Stomach smooth muscle (tissue), 2 donors: ENCODE measurements around the gene KIAA1755.

Experiments used
- H3K27ac ChIP-seq: one replicate; pipeline ENCODE4 v1.7.0; 2013; ENCODE audit warnings: mild to moderate bottlenecking, low read length, inconsistent platforms
- H3K27me3 ChIP-seq, 2 donors: one replicate each; pipeline ENCODE4 v1.7.0; 2013; ENCODE audit warnings: low read length in 2 of 2; ENCODE audit not compliant: insufficient read depth in 2 of 2, control insufficient read depth in 1 of 2
- H3K36me3 ChIP-seq, 2 donors: one replicate each; pipeline ENCODE4 v1.7.0; 2013; ENCODE audit warnings: low read length in 2 of 2; ENCODE audit not compliant: control insufficient read depth in 2 of 2, insufficient read depth in 2 of 2
- H3K4me1 ChIP-seq: one replicate; pipeline ENCODE4 v1.7.0; 2013; ENCODE audit warnings: low read length; ENCODE audit not compliant: control insufficient read depth, insufficient read depth
- H3K4me3 ChIP-seq, 2 donors: one replicate each; pipeline ENCODE4 v1.7.0; 2013; ENCODE audit warnings: low read length in 2 of 2
- H3K9ac ChIP-seq, 2 donors: one replicate each; pipeline ENCODE4 v1.7.0; 2013; ENCODE audit warnings: low read length in 2 of 2, mild to moderate bottlenecking in 1 of 2
- H3K9me3 ChIP-seq, 2 donors: one replicate each; pipeline ENCODE4 v1.7.0; 2013; ENCODE audit warnings: low read length in 2 of 2; ENCODE audit not compliant: control insufficient read depth in 2 of 2
- donor health status: healthy.
- donor health status: Pancreatic carcinoma.

KIAA1755 gene

DNA sequence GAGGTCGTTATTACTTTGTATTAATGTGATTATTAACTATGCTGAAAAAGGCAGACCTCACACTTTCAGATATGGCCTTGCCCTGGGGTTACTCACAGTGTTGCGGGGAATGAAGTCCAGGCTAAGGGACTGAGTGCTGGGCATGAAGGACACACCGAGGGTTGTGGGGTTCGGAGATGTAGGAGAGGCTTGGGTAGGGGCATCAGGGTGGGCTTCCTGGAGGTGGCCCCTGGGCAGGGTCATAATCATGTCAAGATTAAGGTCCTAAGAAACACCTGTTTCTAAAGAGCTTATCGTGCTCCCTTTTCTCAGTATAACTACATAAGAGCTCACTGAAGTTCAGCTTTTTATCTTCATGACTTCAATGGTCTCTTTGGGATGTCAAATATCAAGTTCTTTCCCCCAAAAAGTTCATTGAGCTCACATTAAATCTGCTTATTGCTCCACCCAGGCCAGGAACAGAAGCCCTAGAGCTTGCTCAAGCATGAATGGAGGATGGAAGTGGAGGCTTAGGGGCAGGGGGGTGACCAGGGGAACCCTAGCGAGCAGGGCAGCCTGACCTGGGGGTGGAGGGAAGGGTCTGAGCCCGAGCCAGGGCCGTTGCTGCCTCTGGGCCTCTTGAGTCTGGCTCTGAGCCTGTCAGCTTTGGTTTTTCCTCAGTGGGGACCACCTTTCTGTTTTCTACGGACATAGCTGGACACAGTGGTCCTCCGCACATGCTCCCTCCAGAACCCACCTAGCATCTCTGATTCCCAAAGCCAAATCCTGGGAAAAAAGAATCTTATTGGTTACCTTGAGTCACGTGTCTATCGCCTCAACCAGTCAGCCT lies 58.2 kb downstream of the KIAA1755 start:
- no peaks in the 10 kb centered on the region for H3K27me3 ChIP-seq
- H3K4me1 ChIP-seq: no peaks in the 10 kb centered on the region
- H3K27ac ChIP-seq: no peak overlapping the region

GRCh38 chr20:38201356-38201755 lies 59.2 kb downstream of the KIAA1755 start:
- H3K9ac ChIP-seq: no peak overlapping the region
- H3K36me3 ChIP-seq: no peaks in the 10 kb centered on the region
- H3K27ac ChIP-seq: no peak overlapping the region
- no peak overlapping the region for H3K4me3 ChIP-seq
- H3K4me1 ChIP-seq: peaks cover 5% of the 10 kb centered on the region
- no peaks in the 10 kb centered on the region for H3K27me3 ChIP-seq
- no peaks in the 10 kb centered on the region for H3K9me3 ChIP-seq

More for the DNA sequence above, 58.2 kb downstream of the KIAA1755 start:
- Histone ChIP-seq H3K4me3 (no peak overlapping the region), H3K9ac (no peak overlapping the region), H3K36me3 (no peaks in the 10 kb centered on the region), H3K9me3 (no peaks in the 10 kb centered on the region)

DNA sequence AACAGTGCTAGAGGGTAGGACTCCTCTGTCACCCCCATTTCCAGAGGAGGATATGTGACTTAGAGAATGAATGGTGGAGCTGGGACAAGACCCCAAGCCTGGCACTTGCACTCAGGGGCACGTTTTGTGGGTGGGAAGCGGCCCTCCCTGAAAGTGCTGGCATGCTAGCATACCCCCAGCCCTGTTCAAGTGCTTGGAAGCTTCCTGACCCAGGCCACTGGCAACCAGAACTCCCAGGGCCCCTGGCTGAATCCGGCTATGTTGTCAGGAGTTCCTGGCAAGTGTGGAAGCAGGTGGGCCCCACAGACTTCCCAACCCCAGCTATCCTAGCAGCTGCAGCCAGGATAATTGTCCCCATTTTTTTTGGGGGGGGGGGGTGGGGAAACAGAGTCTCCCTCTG lies 59.9 kb downstream of the KIAA1755 start:
- no peak overlapping the region for H3K9ac ChIP-seq
- no peak overlapping the region for H3K27ac ChIP-seq
- H3K4me1 ChIP-seq: peaks cover 8% of the 10 kb centered on the region
- H3K36me3 ChIP-seq: no peaks in the 10 kb centered on the region
- no peak overlapping the region for H3K4me3 ChIP-seq
- no peaks in the 10 kb centered on the region for H3K9me3 ChIP-seq
- no peaks in the 10 kb centered on the region for H3K27me3 ChIP-seq

GRCh38 chr20:38199501-38200390 lies 60.8 kb downstream of the KIAA1755 start:
- Histone ChIP-seq H3K4me3 (no peak overlapping the region), H3K36me3 (no peaks in the 10 kb centered on the region), H3K4me1 (peaks cover 8% of the 10 kb centered on the region), H3K9me3 (no peaks in the 10 kb centered on the region), H3K9ac (no peak overlapping the region), H3K27ac (no peak overlapping the region), H3K27me3 (no peaks in the 10 kb centered on the region)

- Histone ChIP-seq H3K36me3 (no peaks in the 10 kb centered on the region), H3K9me3 (no peaks in the 10 kb centered on the region), H3K27ac (no peak overlapping the region), H3K9ac (no peak overlapping the region), H3K4me1 (peaks cover 8% of the 10 kb centered on the region), H3K27me3 (peaks cover 0 to 2% of the 10 kb centered on the region in 2 donors), H3K4me3 (no peak overlapping the region)
Observed at GRCh38 chr20:38198238-38198861, 62.2 kb downstream of the KIAA1755 start.

DNA sequence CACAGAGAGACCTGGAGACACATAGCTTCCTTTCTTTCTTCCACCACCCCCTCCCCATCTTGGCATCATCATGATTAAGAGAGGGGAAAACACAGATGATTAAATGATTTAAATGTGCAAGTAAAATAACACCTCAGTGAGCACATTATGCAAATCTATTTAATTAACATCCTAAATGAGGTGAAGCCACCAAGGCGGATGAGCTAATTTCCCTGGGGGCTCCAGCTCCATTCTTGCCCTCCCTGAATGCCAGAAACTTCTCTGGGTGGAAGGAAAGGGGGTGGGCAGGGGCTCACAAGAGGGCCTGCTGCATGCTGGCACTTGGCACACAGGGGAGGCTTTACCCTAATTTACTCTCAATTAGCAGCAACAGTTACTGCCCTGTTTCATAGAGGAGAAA lies 62.9 kb downstream of the KIAA1755 start:
- H3K4me1 ChIP-seq: peaks cover 8% of the 10 kb centered on the region
- H3K9me3 ChIP-seq: no peaks in the 10 kb centered on the region
- no peak overlapping the region for H3K4me3 ChIP-seq
- H3K36me3 ChIP-seq: no peaks in the 10 kb centered on the region
- H3K27me3 ChIP-seq: peaks cover 0 to 2% of the 10 kb centered on the region in 2 donors
- no peak overlapping the region for H3K27ac ChIP-seq
- H3K9ac ChIP-seq: no peak overlapping the region

DNA sequence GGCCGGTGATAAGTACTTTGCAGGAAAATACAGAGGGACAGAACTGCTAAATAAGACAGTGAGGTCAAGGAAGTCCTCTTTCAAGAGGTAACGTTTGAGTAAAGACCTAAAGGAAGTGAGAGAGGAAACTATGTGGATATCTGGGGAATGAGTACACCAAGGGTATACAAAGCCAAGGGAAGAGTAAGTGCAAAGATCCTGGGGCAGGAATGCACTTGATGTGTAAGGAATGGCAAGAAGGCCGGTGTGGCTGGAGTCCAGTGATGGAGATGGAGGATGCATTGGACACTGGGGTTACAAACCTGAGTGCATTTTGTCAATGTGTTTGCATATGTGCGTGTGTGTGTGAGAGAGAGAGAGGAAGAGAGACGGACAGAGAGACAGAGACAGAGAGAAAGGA lies 63.3 kb downstream of the KIAA1755 start:
- no peak overlapping the region for H3K9ac ChIP-seq
- no peaks in the 10 kb centered on the region for H3K9me3 ChIP-seq
- no peaks in the 10 kb centered on the region for H3K36me3 ChIP-seq
- H3K4me3 ChIP-seq: no peak overlapping the region
- peaks cover 0 to 2% of the 10 kb centered on the region in 2 donors for H3K27me3 ChIP-seq
- H3K4me1 ChIP-seq: peaks cover 8% of the 10 kb centered on the region
- H3K27ac ChIP-seq: no peak overlapping the region

- peaks cover 11% of the 10 kb centered on the region for H3K4me1 ChIP-seq
- no peak overlapping the region for H3K4me3 ChIP-seq
- H3K9ac ChIP-seq: no peak overlapping the region
- no peaks in the 10 kb centered on the region for H3K36me3 ChIP-seq
- H3K9me3 ChIP-seq: no peaks in the 10 kb centered on the region
- no peak overlapping the region for H3K27ac ChIP-seq
- peaks cover 0 to 2% of the 10 kb centered on the region in 2 donors for H3K27me3 ChIP-seq
Observed at GRCh38 chr20:38196592-38196991, 63.9 kb downstream of the KIAA1755 start.

- Histone ChIP-seq H3K27ac (no peak overlapping the region), H3K36me3 (no peaks in the 10 kb centered on the region)
Observed at GRCh38 chr20:38196076-38196475, 64.5 kb downstream of the KIAA1755 start.

DNA sequence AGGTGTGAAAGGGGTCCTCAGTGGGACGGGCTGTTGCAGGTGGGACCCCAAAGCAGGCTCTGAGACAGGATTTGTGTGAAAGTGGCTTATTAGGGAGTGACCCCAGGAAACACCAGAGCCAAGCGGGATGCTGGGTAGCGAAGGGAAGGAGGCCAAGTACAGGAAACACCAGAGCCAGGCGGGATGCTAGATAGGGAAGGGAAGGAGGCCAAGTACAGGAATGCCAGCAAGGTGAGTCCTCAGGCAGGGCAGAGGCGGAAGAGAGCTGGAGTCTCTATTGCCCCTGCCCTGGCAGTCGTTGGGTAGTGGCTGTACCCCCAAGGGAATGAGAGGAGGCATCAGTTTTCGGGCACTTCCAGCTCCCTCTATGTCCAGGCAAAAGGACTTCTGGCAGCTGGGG lies 65.0 kb downstream of the KIAA1755 start:
- Histone ChIP-seq H3K27me3 (peaks cover 0 to 2% of the 10 kb centered on the region in 2 donors), H3K9ac (no peak overlapping the region), H3K4me3 (no peak overlapping the region), H3K9me3 (no peaks in the 10 kb centered on the region), H3K4me1 (peaks cover 22% of the 10 kb centered on the region), H3K36me3 (no peaks in the 10 kb centered on the region), H3K27ac (no peak overlapping the region)

More at GRCh38 chr20:38196076-38196475, 64.5 kb downstream of the KIAA1755 start:
- H3K9ac ChIP-seq: no peak overlapping the region
- no peak overlapping the region for H3K4me3 ChIP-seq
- peaks cover 16% of the 10 kb centered on the region for H3K4me1 ChIP-seq
- no peaks in the 10 kb centered on the region for H3K9me3 ChIP-seq
- peaks cover 0 to 2% of the 10 kb centered on the region in 2 donors for H3K27me3 ChIP-seq
